KMS-11 (cell line): Measurements from ENCODE around the gene AGAP1.
A peak's percentile ranks its signal among the peaks of the same experiment; 100 is the strongest.

ENCODE experiments used
- H2AFZ ChIP-seq: fragments of 200-600 bp; sonication (generic); 2 replicates; pipeline ENCODE4 v1.6.1; 2016; ENCODE audit warnings: antibody characterized with exemption, mixed run types, low read depth
- H3K27ac ChIP-seq: fragments of 200-600 bp; sonication (generic); 2 replicates; pipeline ENCODE4 v1.6.1; 2016; ENCODE audit warnings: mild to moderate bottlenecking, mixed run types
- H3K27me3 ChIP-seq: fragments of 200-600 bp; sonication (generic); 2 replicates; pipeline ENCODE4 v1.6.1; 2017; ENCODE audit warnings: mild to moderate bottlenecking, low read depth, mixed run types, moderate library complexity; ENCODE audit not compliant: insufficient read depth
- H3K36me3 ChIP-seq: fragments of 200-600 bp; sonication (generic); 2 replicates; pipeline ENCODE4 v1.6.1; 2017; ENCODE audit warnings: mild to moderate bottlenecking, mixed run types; ENCODE audit not compliant: insufficient read depth
- H3K4me1 ChIP-seq: fragments of 200-600 bp; sonication (generic); 2 replicates; pipeline ENCODE4 v1.6.1; 2016; ENCODE audit warnings: mild to moderate bottlenecking, low read depth, mixed run types; ENCODE audit not compliant: poor library complexity, severe bottlenecking
- H3K4me2 ChIP-seq: fragments of 200-600 bp; sonication (generic); 2 replicates; pipeline ENCODE4 v1.7.0; 2016; ENCODE audit warnings: mild to moderate bottlenecking, mixed run types
- H3K4me3 ChIP-seq: fragments of 200-600 bp; sonication (generic); IDR thresholded peaks from 2 replicates; pipeline ENCODE4 v1.6.1; 2017; ENCODE audit warnings: low read depth, low read length, mixed read lengths; ENCODE audit not compliant: insufficient read depth
- H3K79me2 ChIP-seq: fragments of 200-600 bp; sonication (generic); 2 replicates; pipeline ENCODE4 v1.6.1; 2016; ENCODE audit warnings: low read depth, mixed run types; ENCODE audit not compliant: insufficient read depth
- H3K9ac ChIP-seq: fragments of 200-600 bp; sonication (generic); 2 replicates; pipeline ENCODE4 v1.6.1; 2016; ENCODE audit warnings: mild to moderate bottlenecking, mixed run types
- H4K20me1 ChIP-seq: fragments of 200-600 bp; sonication (generic); 2 replicates; pipeline ENCODE4 v1.6.1; 2016; ENCODE audit warnings: mild to moderate bottlenecking, mixed run types; ENCODE audit not compliant: insufficient read depth
- TF ChIP-seq, protein P1 (sequence below): fragments of 200-600 bp; sonication (generic); conservative IDR thresholded peaks from 2 replicates; pipeline ENCODE4 v1.6.1; 2017; ENCODE audit warnings: low read depth, mild to moderate bottlenecking, antibody characterized with exemption, low read length, moderate library complexity, mixed read lengths

AGAP1 gene

GRCh38 chr2:235637896-235638295, 144.1 kb downstream of the AGAP1 start:
- H3K4me3 ChIP-seq = no peak overlapping the region
- no peaks in the 10 kb centered on the region for H4K20me1 ChIP-seq
- H3K4me1 ChIP-seq = no peaks in the 10 kb centered on the region
- no peaks in the 10 kb centered on the region for H3K27me3 ChIP-seq
- H2AFZ ChIP-seq = no peak overlapping the region
- peaks cover 21% of the 10 kb centered on the region; the same call in 1 of the 2 replicates for H3K79me2 ChIP-seq
- H3K4me2 ChIP-seq = no peak overlapping the region
- no peak overlapping the region for H3K27ac ChIP-seq
- no peak overlapping the region for H3K9ac ChIP-seq
- no peaks in the 10 kb centered on the region for H3K36me3 ChIP-seq
- TF ChIP-seq, protein P1, sequence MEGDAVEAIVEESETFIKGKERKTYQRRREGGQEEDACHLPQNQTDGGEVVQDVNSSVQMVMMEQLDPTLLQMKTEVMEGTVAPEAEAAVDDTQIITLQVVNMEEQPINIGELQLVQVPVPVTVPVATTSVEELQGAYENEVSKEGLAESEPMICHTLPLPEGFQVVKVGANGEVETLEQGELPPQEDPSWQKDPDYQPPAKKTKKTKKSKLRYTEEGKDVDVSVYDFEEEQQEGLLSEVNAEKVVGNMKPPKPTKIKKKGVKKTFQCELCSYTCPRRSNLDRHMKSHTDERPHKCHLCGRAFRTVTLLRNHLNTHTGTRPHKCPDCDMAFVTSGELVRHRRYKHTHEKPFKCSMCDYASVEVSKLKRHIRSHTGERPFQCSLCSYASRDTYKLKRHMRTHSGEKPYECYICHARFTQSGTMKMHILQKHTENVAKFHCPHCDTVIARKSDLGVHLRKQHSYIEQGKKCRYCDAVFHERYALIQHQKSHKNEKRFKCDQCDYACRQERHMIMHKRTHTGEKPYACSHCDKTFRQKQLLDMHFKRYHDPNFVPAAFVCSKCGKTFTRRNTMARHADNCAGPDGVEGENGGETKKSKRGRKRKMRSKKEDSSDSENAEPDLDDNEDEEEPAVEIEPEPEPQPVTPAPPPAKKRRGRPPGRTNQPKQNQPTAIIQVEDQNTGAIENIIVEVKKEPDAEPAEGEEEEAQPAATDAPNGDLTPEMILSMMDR = no peak

DNA sequence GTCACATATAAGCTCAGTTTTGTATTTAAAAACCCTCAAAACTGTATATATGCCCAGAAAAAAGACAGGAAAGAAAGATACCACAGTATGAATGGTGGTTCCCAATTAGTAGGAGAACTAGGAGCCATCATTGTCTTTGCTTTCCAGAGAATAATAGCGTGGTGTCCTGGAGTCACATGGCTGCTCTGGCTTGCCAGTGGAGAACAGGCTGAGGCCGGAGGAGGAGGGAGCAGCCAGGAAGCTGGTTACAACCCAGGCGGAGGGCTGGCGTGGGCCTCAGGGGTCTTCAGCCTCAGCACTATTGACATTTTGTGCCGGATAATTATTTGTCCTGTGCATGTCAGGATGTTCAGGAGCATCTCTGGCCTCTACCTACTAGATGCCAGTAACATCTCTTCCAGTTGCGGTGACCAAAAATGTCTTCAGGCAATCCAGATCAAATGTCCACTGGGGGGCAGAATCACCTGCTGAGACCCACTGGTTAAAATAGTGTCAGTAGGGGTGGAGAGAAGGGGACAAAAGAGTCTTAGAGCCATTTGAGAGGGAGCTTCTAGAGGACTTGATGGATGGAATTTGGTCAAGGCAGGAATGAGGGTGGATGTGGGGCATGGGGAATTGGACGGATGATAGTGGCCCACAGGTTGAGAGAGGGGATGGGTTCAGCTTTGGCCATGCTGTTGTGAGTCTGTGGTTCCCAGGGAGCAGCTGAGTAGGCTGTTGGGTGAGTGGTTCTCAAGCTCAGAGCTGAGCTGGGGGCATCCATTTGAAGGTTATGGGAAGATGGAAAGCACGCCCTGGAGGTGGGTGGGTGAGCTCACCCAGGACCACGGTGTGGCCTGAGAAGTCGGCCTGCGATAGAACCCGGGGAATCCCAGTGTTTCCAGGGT, 144.9 kb downstream of the AGAP1 start:
- Histone ChIP-seq H3K27ac (no peak overlapping the region), H3K4me2 (no peak overlapping the region), H3K79me2 (peaks cover 17% of the 10 kb centered on the region; the same call in 1 of the 2 replicates)

GRCh38 chr2:235639428-235639773, 145.6 kb downstream of the AGAP1 start:
- no peak overlapping the region for H3K4me2 ChIP-seq
- H3K4me1 ChIP-seq = no peaks in the 10 kb centered on the region
- no peak overlapping the region for H3K9ac ChIP-seq
- H2AFZ ChIP-seq = no peak overlapping the region
- no peaks in the 10 kb centered on the region for H3K27me3 ChIP-seq
- H3K27ac ChIP-seq = no peak overlapping the region
- no peaks in the 10 kb centered on the region for H4K20me1 ChIP-seq
- TF ChIP-seq, protein P1 = no peak
- H3K79me2 ChIP-seq = peaks cover 18% of the 10 kb centered on the region; the same call in 1 of the 2 replicates
- H3K36me3 ChIP-seq = no peaks in the 10 kb centered on the region
- no peak overlapping the region for H3K4me3 ChIP-seq

More for the DNA sequence above, 144.9 kb downstream of the AGAP1 start:
- no peaks in the 10 kb centered on the region for H3K4me1 ChIP-seq
- no peak overlapping the region for H3K4me3 ChIP-seq
- no peaks in the 10 kb centered on the region for H3K27me3 ChIP-seq
- H4K20me1 ChIP-seq = no peaks in the 10 kb centered on the region
- H3K36me3 ChIP-seq = no peaks in the 10 kb centered on the region
- H3K9ac ChIP-seq = no peak overlapping the region
- H2AFZ ChIP-seq = no peak overlapping the region
- TF ChIP-seq, protein P1 = 0 out of 2 replicates have a peak, but pooled peaks have one; percentile 15

GRCh38 chr2:235639885-235640284, 146.0 kb downstream of the AGAP1 start:
- no peak overlapping the region for H3K4me2 ChIP-seq
- H3K27ac ChIP-seq = no peak overlapping the region
- H3K27me3 ChIP-seq = no peaks in the 10 kb centered on the region
- H3K9ac ChIP-seq = no peak overlapping the region
- H3K79me2 ChIP-seq = peaks cover 23% of the 10 kb centered on the region; the same call in 1 of the 2 replicates
- TF ChIP-seq, protein P1 = no peak
- H3K4me1 ChIP-seq = no peaks in the 10 kb centered on the region
- H3K36me3 ChIP-seq = no peaks in the 10 kb centered on the region
- H4K20me1 ChIP-seq = no peaks in the 10 kb centered on the region
- no peak overlapping the region for H2AFZ ChIP-seq
- H3K4me3 ChIP-seq = no peak overlapping the region
